C4-2B (cell line): ENCODE results near the gene TWIST1.

Experiments used
- CTCF ChIP-seq: fragments of 450-650 bp; conservative IDR thresholded peaks from 2 replicates; pipeline ENCODE4 v1.5.1; 2017; ENCODE audit warnings: mild to moderate bottlenecking
- ZFX ChIP-seq: fragments of 450-650 bp; IDR thresholded peaks from 2 replicates; pipeline ENCODE4 v1.6.1; 2017

GRCh38 chr7:19107081-19107355, 10.4 kb downstream of the TWIST1 start:
- TF ChIP-seq CTCF = no peak
- no peak for TF ChIP-seq ZFX
